NCI-H1092 treated with DMSO at 0.1 percent for 48 hours (cell line): ENCODE measurements around the gene CTNNA2.

ENCODE experiments used
- DNase-seq: peaks from one replicate; lab custom pipeline; 2025; lab: John Stamatoyannopoulos, UW

The CTNNA2 gene

GRCh38 chr2:79935771-79936657 lies 423.2 kb downstream of the CTNNA2 start:
- DNase-seq: peak; percentile 35

- DNase-seq: no peak
These were observed 423.9 kb downstream of the CTNNA2 start for GRCh38 chr2:79936715-79937114.

- DNase-seq: no peak
These were observed 425.8 kb downstream of the CTNNA2 start for GRCh38 chr2:79938648-79939047.

- DNase-seq: no peak
These were observed 427.5 kb downstream of the CTNNA2 start for GRCh38 chr2:79940364-79940763.

- no peak for DNase-seq
These were observed 428.3 kb downstream of the CTNNA2 start for GRCh38 chr2:79941179-79941578.

GRCh38 chr2:79944205-79944604 lies 431.4 kb downstream of the CTNNA2 start:
- DNase-seq: no peak

DNA sequence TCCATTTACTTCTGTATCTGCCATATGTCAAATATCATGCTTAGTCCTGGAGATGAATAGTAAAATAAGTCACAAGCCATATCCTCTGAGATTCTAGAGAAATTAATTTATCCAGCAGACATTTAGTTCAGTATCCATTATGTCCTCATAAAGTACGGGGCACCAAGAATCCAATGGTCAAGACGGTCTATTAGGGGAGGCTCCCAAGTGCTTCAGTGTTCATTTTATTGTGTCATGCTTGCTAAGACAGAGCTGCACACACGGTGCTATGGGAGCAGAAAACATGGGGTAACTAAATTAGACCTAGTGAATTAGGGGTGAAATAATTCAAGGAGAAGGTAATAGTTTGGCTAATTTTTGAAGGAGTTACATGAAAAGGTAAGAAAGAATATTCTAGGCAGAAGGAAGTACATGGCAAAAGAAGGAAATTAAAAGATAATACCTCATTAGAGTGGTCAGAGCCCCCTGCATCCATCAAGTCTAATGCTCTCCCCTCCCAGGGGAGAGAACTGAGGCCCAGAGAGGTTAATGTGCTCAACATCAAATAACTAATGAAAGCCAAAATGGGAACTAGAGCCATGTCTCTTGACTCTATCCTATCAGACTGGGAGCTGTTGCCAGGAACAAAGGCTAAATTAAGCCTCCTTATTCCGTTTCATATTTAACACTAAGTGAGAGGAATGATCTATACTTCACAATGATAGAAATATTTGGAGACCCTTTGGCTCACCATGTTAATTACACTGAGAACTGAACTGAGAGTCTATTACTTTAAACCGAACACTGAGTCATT lies 433.0 kb downstream of the CTNNA2 start:
- DNase-seq: no peak

GRCh38 chr2:79947751-79948150 lies 434.9 kb downstream of the CTNNA2 start:
- no peak for DNase-seq

DNA sequence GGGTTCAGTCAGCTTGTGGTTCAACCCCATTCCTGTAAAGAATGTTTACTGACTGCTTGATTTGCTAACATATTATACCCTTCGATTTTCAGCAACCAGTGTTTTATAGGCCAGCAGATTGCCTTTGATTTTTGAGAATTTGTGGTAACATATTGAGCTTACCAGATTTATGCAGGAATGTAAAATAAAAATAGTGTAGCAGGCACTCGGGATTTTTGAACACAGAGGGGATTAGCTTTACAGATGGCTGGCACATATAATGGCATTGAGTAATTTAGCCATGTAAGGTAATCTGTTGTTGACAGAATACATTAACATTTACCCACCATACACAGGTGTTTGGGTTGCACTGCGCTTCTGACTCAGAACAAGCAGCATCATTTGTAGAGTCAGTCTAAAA lies 437.7 kb downstream of the CTNNA2 start:
- DNase-seq: no peak

DNA sequence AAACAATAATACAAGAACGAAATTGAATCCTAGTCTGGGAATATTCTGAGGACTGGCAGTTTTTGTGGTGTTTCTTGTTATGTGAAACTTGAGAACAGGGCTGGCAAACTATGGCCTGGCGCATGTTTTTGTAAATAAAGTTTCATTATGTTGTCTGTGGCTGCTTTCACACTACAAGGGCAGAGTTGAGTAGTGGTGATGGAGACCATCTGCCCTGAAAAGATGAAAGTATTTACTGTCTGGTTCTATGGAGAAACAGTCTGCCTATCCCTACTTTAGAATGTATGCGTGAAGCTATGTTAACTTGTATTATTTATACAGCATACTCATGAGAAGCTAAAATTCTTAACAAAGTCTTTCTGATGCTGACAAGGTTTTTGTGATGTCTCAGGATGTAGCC lies 439.8 kb downstream of the CTNNA2 start:
- DNase-seq: no peak

DNA sequence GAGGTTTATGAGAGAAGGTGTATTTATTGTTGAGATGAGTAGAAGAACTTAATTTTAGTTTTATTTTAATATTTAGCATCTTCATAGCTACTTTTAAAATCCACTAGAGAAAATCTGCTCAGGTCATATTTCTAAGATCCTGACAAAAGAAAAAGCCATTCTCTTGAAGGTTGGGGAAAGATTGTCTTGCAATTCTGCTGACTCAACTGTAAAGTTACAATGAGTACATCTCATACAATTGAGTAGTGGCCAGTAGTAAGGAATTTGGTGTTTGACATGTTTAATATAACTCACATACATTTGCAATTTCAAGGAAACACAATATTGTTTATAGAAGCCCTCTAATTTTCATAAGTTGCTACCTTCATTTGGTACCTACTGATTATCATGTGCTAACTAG lies 447.2 kb downstream of the CTNNA2 start:
- DNase-seq: no peak

GRCh38 chr2:79960519-79960918 lies 447.7 kb downstream of the CTNNA2 start:
- no peak for DNase-seq

DNA sequence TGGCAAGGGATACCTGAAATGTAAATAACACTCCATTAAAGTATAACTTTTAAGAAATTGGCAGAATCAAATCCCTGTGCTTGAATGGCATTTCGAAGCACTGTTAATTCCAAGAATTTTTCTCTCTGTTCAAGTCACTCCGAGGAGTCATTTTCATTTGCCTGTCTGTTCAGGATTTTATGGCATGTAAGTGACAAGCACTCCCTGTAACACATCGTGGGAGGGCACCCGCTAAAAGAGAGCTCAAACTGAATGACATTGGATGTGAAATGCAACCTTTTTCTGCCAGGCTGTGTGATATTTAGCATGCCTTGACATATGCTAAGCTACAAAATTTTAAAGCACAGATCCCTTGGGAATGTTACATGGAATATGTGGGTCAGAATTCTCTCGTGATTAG lies 452.1 kb downstream of the CTNNA2 start:
- DNase-seq: no peak

DNA sequence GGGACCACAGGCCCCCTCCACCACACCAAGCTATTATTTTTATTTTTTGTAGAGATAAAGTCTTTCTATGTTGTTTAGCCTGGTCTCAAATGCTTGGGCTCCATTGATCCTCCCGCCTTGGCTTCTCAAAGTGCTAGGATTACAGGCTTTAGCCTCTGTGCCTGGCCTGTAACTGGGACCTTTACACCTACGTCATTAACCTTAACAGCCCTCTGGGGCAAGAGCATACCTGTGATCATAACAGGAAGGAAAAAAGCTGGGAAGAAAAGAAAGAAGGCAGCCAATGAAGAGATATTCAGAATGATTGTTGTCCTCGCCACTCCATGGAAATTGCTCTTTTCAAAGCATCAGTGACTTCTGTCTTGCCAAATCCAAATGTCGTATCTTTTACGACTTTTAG lies 453.5 kb downstream of the CTNNA2 start:
- no peak for DNase-seq

- DNase-seq: no peak
These were observed 454.0 kb downstream of the CTNNA2 start for GRCh38 chr2:79966882-79967281.

DNA sequence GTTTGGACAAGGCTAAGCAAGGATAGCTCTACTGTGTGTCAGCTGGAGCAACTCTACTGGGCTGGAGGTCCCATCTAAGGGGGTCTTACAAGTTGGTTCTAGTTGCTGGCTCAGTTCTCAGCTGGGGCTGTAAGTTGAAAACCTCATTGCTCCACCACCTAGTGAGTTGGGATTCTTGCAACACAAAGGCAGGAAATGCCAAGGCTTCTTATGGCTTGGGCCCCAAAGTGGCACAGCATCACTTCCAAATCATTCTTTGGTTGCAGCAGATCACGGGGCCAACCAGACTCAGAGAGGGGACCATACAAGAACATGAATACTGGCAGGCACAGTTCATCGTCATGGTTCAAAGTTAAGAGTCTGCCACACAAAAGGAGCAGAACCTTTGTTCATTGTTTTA lies 459.0 kb downstream of the CTNNA2 start:
- DNase-seq: no peak

GRCh38 chr2:79972661-79973060 lies 459.8 kb downstream of the CTNNA2 start:
- no peak for DNase-seq

DNA sequence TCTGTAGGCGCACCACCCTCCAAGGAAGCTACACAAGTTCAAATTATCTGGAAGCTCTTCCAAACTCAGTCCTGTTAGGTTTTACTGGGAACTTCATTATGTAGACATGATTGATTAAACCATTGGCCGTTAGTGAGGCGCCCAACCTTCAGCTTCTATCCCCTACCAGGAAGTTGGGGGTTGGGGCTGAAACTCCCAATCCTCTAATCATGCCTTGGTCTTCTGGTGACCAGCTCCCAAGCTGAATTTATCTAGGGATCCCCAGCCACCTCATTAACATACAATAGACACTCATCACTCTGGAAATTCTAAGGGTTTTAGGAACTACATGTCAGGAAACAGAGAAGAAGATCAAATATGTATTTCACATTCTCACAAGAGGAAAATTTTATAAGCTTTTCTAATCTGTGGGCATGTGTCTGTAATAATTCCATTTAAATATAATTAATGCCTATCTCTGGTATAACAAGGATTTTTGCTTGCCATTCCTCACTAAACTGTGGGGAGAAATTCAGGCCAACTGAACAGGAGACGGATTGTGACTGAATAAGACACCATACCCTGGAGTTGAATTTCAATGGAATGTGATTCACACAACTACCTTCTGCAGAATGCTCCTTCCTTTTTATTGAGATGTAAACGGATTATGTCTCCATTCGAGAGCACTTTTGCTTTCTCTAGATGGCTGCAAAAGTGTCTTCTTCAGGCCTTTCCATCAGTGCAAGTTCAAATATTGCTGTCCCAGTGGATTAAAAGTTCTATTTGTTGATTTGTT lies 463.1 kb downstream of the CTNNA2 start:
- DNase-seq: no peak

DNA sequence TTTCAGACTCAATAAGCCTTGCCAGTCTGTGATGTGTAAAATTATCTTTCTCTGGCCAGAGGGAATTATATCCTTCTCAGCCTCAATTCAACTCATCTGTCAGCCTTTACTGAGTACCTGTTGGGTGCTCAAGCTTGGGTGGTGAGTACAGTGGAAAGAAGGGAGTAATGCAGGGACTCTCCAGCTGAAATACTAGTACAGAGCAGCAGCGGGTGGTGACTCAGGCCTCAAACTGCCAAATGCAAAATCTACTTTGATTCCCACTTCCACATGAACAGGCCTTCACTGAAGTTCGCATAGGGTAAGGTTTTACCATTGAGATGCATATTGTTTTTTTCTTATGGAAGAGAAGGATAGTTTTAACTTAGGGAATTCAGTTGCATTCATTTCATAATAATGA lies 464.9 kb downstream of the CTNNA2 start:
- DNase-seq: no peak

- DNase-seq: no peak
These were observed 467.3 kb downstream of the CTNNA2 start for GRCh38 chr2:79980116-79980515.

DNA sequence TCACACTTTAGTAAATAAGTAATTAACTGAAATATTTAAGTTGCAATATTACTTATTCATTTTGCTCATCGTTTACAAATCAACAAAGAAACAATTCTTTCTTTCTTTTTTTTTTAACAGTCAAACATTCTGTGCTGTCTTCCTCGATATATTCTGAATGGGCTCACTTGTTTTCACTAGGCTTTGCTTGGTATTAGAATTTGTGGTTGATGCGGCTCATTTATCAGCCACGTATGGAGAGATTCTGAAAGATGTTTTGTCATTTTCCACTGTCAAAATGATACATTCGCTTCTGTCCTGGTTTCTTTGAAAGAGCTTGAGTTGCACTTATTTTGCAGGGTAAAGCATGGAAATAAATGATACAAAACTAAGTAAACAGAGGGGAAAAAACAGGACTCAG lies 468.0 kb downstream of the CTNNA2 start:
- no peak for DNase-seq

GRCh38 chr2:79981316-79981715 lies 468.5 kb downstream of the CTNNA2 start:
- DNase-seq: no peak

- no peak for DNase-seq
These were observed 469.6 kb downstream of the CTNNA2 start for GRCh38 chr2:79982445-79982844.
